OCI-LY1 (cell line): Measurements from ENCODE around the gene MLLT6.

Source experiments
- EZH2 ChIP-seq: fragments of 200-600 bp; sonication (generic), shearing (Covaris generic); IDR thresholded peaks from 2 replicates; pipeline ENCODE4 v1.8.0; 2017; ENCODE audit warnings: borderline replicate concordance, mixed run types, mild to moderate bottlenecking, antibody characterized with exemption, low read length, moderate library complexity, mixed read lengths
- TF ChIP-seq, protein P1 (sequence below): fragments of 200-600 bp; sonication (generic), shearing (Covaris generic); IDR thresholded peaks from 2 replicates; pipeline ENCODE4 v1.5.1; 2017; ENCODE audit warnings: mild to moderate bottlenecking, antibody characterized with exemption, low read length, moderate library complexity, mixed read lengths

DNA sequence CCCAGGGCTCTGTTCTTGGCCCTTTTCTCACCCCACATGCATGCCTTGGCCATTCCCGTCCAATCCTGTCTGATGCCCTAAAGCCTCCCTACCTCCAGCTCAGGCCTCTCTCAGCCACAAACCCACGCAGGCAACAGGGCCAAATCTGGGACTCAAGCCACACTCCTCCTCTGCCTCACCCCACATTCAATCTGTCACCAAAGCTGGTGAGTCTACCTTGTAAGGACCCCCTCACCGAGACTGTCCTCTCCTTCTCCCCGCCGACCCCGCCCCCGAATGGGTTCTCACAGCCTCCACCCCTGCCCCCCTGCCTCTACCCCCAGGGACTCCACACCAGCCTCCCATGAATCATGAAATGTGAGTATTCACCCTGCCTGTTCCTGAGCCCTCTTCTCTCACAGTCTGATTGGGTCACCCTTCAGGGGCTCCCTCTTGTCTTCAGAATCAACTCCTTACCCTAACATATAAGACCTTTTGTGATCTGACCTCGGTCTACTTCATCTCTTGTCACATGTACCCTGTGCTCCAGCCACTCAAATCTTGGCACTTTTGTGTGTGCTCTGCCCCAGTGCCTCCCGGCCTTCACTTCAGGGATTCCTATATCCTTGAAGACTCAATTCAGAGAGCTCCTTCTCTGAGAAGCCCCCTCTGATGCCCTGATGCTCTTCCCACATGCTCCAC, 41.0 kb upstream of the MLLT6 start:
- TF ChIP-seq EZH2, result no peak
- TF ChIP-seq, protein P1, sequence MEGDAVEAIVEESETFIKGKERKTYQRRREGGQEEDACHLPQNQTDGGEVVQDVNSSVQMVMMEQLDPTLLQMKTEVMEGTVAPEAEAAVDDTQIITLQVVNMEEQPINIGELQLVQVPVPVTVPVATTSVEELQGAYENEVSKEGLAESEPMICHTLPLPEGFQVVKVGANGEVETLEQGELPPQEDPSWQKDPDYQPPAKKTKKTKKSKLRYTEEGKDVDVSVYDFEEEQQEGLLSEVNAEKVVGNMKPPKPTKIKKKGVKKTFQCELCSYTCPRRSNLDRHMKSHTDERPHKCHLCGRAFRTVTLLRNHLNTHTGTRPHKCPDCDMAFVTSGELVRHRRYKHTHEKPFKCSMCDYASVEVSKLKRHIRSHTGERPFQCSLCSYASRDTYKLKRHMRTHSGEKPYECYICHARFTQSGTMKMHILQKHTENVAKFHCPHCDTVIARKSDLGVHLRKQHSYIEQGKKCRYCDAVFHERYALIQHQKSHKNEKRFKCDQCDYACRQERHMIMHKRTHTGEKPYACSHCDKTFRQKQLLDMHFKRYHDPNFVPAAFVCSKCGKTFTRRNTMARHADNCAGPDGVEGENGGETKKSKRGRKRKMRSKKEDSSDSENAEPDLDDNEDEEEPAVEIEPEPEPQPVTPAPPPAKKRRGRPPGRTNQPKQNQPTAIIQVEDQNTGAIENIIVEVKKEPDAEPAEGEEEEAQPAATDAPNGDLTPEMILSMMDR, result no peak
